ENCODE results near the gene TLX1.
"Not testable (repeated sequence)": the region's sequence is repeated elsewhere in the genome, so short reads cannot be mapped to it uniquely, and the experiment has no call there.

DNA sequence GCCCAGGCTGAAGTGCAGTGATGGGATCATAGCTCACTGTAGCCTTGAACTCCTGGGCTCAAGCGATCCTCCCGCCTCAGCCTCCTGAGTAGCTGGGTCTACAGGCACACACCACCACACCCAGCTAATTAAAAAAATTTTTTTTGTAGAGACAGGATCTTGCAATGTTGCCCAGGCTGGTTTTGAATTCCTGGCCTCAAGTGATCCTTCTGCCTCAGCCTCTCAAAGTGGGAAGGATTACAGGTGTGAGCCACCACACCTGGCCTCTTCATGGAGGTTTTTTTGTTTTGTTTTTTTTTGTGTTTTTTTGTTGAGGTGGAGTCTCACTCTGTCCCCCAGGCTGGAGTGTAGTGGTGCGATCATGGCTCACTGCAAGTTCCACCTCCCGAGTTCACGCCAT is 23.4 kb downstream of the TLX1 start:
- TF ChIP-seq, protein P1, sequence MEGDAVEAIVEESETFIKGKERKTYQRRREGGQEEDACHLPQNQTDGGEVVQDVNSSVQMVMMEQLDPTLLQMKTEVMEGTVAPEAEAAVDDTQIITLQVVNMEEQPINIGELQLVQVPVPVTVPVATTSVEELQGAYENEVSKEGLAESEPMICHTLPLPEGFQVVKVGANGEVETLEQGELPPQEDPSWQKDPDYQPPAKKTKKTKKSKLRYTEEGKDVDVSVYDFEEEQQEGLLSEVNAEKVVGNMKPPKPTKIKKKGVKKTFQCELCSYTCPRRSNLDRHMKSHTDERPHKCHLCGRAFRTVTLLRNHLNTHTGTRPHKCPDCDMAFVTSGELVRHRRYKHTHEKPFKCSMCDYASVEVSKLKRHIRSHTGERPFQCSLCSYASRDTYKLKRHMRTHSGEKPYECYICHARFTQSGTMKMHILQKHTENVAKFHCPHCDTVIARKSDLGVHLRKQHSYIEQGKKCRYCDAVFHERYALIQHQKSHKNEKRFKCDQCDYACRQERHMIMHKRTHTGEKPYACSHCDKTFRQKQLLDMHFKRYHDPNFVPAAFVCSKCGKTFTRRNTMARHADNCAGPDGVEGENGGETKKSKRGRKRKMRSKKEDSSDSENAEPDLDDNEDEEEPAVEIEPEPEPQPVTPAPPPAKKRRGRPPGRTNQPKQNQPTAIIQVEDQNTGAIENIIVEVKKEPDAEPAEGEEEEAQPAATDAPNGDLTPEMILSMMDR (conservative IDR thresholded peaks at IDR 0.05), result not testable (repeated sequence)
- TF ChIP-seq ZFX (IDR thresholded peaks at IDR 0.05), result not testable (repeated sequence)

Measured in C4-2B (cell line).